ENCODE measurements around the gene COL9A1. TPM values are rescaled to one million over a fixed set of nuclear protein-coding genes. Genes with fewer than 3 reads are reported as not detected.

The COL9A1 gene
- total RNA-seq, 4 donors from 2014 or later, result 33.5 TPM; not detected in 3

DNA sequence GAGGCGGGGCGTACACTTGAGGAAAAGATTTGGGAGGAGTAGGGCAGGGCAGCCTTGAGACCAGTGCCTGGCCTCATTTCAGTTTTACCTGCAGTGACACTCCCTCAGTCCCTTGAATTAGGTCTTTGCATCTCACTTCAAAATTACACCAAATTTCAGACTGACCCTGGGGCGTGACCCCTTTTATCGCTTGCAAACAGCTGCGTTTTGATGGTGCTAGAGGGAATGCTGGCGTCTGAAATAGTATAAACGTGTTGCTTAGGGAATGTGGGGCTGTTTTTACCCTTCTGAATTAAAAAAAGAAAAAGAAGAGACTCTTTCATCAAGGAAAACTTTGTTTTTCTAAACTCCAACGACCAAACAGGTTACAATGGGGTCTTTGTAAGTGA is 21.0 kb downstream of the COL9A1 start:
- no peak overlapping the region for H3K27ac ChIP-seq
- H3K27me3 ChIP-seq, result no peaks in the 10 kb centered on the region
- DNase-seq, result no peak
- H3K4me3 ChIP-seq, result no peak overlapping the region
- no peaks in the 10 kb centered on the region for H3K36me3 ChIP-seq
- no peaks in the 10 kb centered on the region for H3K9me3 ChIP-seq
- TF ChIP-seq, protein P1, sequence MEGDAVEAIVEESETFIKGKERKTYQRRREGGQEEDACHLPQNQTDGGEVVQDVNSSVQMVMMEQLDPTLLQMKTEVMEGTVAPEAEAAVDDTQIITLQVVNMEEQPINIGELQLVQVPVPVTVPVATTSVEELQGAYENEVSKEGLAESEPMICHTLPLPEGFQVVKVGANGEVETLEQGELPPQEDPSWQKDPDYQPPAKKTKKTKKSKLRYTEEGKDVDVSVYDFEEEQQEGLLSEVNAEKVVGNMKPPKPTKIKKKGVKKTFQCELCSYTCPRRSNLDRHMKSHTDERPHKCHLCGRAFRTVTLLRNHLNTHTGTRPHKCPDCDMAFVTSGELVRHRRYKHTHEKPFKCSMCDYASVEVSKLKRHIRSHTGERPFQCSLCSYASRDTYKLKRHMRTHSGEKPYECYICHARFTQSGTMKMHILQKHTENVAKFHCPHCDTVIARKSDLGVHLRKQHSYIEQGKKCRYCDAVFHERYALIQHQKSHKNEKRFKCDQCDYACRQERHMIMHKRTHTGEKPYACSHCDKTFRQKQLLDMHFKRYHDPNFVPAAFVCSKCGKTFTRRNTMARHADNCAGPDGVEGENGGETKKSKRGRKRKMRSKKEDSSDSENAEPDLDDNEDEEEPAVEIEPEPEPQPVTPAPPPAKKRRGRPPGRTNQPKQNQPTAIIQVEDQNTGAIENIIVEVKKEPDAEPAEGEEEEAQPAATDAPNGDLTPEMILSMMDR (IDR thresholded peaks at IDR 0.05), result no peak
- no peak for TF ChIP-seq POLR2A (IDR thresholded peaks at IDR 0.05)
- intact Hi-C loops (cut with DNase I; ENCODE audit: low total_unique reads), result no loop called here
- no peaks in the 10 kb centered on the region for H3K4me1 ChIP-seq

DNA sequence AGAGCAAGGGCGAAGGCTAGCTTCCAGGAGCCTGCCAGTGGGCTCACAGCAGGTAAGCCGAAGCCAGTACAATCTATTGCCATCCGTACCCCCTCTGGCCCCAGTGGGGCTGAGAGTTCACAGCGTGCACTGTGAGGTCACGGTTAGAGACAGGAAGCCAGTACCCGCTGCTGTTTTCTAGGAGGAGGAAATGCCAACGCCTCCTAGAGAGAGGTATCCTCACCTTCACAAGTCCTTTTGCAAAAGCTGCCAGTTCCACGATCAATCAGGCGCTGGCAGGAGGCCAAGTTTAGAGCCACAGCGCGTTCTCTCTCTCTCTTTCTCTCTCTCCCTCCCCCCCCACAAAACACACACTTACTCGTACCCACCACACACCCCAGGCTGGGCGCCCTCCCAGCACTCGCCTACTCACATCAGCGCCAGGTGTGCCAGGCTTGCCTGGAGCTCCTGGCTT is 22.5 kb downstream of the COL9A1 start:
- no peaks in the 10 kb centered on the region for H3K27me3 ChIP-seq
- H3K4me3 ChIP-seq, result no peak overlapping the region
- intact Hi-C loops (cut with DNase I; ENCODE audit: low total_unique reads), result no loop called here
- TF ChIP-seq, protein P1 (IDR thresholded peaks at IDR 0.05), result no peak
- no peak for TF ChIP-seq POLR2A (IDR thresholded peaks at IDR 0.05)
- no peaks in the 10 kb centered on the region for H3K4me1 ChIP-seq
- no peak for DNase-seq
- H3K27ac ChIP-seq, result no peak overlapping the region
- H3K9me3 ChIP-seq, result no peaks in the 10 kb centered on the region
- H3K36me3 ChIP-seq, result no peaks in the 10 kb centered on the region

DNA sequence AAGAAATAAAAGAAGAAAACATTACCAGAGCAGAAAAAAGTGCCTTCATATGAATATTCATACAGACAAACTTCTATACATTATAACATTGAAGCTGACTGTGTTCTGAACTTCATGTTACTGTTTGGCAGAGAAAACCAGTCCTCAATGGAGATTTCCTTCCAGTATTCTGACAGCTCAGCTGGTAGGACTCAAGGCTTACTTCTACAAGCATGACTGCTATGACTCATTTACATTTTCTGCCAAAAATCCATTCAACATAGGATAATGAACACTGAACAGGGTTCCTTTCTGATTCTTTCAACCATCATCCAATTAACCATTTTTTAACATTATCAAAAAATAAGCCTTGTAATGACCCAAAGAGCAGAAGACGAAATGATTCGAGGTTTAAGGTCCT is 25.4 kb downstream of the COL9A1 start:
- Histone ChIP-seq H3K27ac (no peak overlapping the region), H3K4me1 (no peaks in the 10 kb centered on the region), H3K36me3 (no peaks in the 10 kb centered on the region), H3K27me3 (no peaks in the 10 kb centered on the region), H3K9me3 (no peaks in the 10 kb centered on the region), H3K4me3 (no peak overlapping the region)
- intact Hi-C loops (cut with DNase I; ENCODE audit: low total_unique reads), result no loop called here
- peak in 1 of 2 donors; percentile 46 for DNase-seq
- TF ChIP-seq, protein P1 (IDR thresholded peaks at IDR 0.05), result no peak
- TF ChIP-seq POLR2A (IDR thresholded peaks at IDR 0.05), result no peak

DNA sequence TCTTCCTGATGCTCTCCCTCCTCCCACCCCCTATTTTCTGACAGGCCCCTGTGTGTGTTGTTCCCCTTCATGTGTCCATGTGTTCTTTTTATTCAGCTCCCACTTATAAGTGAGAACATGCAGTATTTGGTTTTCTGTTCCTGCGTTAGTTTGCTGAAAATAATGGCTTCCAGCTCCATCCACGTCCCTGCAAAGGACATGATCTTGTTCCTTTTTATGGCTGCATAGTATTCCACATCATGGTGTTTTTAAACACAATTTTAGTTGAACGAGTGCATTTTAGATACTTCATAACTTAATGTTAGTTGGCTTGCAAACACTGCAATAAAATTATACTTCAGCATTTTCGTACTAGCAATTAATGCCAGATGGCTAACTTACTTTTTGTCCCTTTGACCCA is 28.5 kb downstream of the COL9A1 start:
- no peak for TF ChIP-seq POLR2A (IDR thresholded peaks at IDR 0.05)
- TF ChIP-seq, protein P1 (IDR thresholded peaks at IDR 0.05), result no peak

DNA sequence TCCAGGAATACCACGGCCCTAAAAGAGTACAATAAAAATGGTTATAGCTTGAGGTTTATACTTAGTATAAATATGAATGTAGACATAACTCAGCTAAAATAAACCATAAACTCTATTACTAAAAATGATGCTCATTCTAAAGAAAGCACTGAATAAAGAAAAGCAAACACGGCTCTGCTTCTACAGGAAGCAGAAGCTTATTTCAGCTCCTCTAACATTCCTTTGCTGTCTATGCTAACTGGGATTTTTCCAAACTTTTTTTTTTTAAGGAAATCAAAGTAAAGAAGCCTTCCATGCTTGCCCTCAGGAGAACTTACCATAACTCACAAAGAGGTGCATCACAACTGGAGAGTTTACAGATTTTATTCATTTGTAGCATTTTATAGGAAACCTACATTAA is 30.8 kb downstream of the COL9A1 start:
- Histone ChIP-seq H3K4me1 (no peaks in the 10 kb centered on the region), H3K36me3 (no peaks in the 10 kb centered on the region), H3K27ac (no peak overlapping the region), H3K9me3 (no peaks in the 10 kb centered on the region), H3K4me3 (no peak overlapping the region), H3K27me3 (peaks cover 0 to 8% of the 10 kb centered on the region in 2 donors)
- intact Hi-C loops (cut with DNase I; ENCODE audit: low total_unique reads), result no loop called here
- no peak for TF ChIP-seq POLR2A (IDR thresholded peaks at IDR 0.05)
- TF ChIP-seq, protein P1 (IDR thresholded peaks at IDR 0.05), result no peak
- no peak for DNase-seq

More for the DNA sequence above, 28.5 kb downstream of the COL9A1 start:
- no peaks in the 10 kb centered on the region for H3K9me3 ChIP-seq
- no peaks in the 10 kb centered on the region for H3K4me1 ChIP-seq
- intact Hi-C loops (cut with DNase I; ENCODE audit: low total_unique reads), result no loop called here
- no peak for DNase-seq
- H3K27me3 ChIP-seq, result peaks cover 0 to 3% of the 10 kb centered on the region in 2 donors
- H3K36me3 ChIP-seq, result no peaks in the 10 kb centered on the region
- no peak overlapping the region for H3K27ac ChIP-seq
- no peak overlapping the region for H3K4me3 ChIP-seq

All from uterus (tissue), 4 donors.